Measurements from ENCODE around the gene COPE.

DNA sequence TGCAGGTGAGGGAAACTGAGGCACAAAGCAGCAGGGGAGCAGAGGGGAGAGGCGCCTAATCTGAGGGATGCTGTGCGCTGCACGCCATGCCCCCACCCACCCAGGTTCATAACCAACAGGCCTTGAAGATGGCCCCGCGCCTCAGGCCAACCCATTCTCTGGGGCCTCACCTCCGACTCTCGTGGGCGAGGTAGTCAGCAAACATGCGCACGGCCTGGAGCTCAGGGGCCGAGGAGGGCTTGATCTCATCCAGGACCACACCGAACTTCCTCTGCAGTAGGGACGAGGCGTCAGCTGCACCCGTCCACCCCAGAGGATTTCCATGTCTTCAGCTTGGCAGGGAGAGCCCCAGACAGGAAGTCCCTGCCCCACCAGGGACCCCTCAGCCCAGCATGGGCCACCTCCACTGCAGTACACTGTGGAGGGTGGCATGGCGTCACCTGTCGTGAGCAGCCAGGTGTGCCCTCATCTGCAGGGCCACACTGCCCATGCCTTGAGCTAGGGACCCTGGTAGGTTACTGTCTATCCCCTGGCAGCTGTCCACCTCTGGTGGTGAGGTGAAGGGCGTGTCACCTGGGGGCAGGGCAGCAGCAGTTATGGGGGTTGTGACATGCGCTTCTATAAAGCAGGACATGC is 8.3 kb downstream of the COPE start:
- TF ChIP-seq ATF2 (IDR thresholded peaks at IDR 0.05; ENCODE audit: low read length) = no peak
- no peak for TF ChIP-seq RAD21 (IDR thresholded peaks at IDR 0.05 in 1 of 2, conservative IDR thresholded peaks at IDR 0.05 in 1 of 2; ENCODE audit: low read depth in 2 of 2, low read length in 2 of 2)
- TF ChIP-seq CBX5 (IDR thresholded peaks at IDR 0.05; ENCODE audit: low read depth, low read length) = no peak
- TF ChIP-seq, protein P1, sequence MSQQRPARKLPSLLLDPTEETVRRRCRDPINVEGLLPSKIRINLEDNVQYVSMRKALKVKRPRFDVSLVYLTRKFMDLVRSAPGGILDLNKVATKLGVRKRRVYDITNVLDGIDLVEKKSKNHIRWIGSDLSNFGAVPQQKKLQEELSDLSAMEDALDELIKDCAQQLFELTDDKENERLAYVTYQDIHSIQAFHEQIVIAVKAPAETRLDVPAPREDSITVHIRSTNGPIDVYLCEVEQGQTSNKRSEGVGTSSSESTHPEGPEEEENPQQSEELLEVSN (IDR thresholded peaks at IDR 0.05) = no peak
- TF ChIP-seq EGR1 (IDR thresholded peaks at IDR 0.05; ENCODE audit: borderline replicate concordance, low read depth, low read length) = no peak
- TF ChIP-seq CTCF (IDR thresholded peaks at IDR 0.05; ENCODE audit: control extremely low read depth in 1 of 3, insufficient read depth in 1 of 3, low read depth in 1 of 3, low read length in 3 of 3) = no peak
- no peak for TF ChIP-seq KDM1A (IDR thresholded peaks at IDR 0.05; ENCODE audit: borderline replicate concordance, low read length)
- TF ChIP-seq, protein P2, sequence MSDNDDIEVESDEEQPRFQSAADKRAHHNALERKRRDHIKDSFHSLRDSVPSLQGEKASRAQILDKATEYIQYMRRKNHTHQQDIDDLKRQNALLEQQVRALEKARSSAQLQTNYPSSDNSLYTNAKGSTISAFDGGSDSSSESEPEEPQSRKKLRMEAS (IDR thresholded peaks at IDR 0.05) = no peak
- TF ChIP-seq BACH1 (IDR thresholded peaks at IDR 0.05; ENCODE audit: low read length) = no peak
- TF ChIP-seq SRF (IDR thresholded peaks at IDR 0.05; ENCODE audit: low read depth, low read length) = no peak
- TF ChIP-seq RFX5 (IDR thresholded peaks at IDR 0.05; ENCODE audit: borderline replicate concordance, low read depth, low read length) = no peak
- TF ChIP-seq SIX5 (IDR thresholded peaks at IDR 0.05; ENCODE audit: low read depth, low read length) = no peak
